Measurements from ENCODE around the gene LILRA2. TPM values are rescaled to one million over a fixed set of nuclear protein-coding genes. Genes with fewer than 3 reads are reported as not detected.
"Not testable (repeated sequence)": the region's sequence is repeated elsewhere in the genome, so short reads cannot be mapped to it uniquely, and the experiment has no call there.

LILRA2 gene
- polyA plus RNA-seq, 6 donors from 2014 or later = 1.4 to 9.2 (median 2.9) TPM

- DNase-seq (no peak), ATAC-seq (ENCODE audit: low read depth in 2 of 2) (no peak)
- H3K9me3 Mint-ChIP-seq = peaks cover 0 to 1% (median 0%) of the 10 kb centered on the region in 7 donors
- peaks cover 26 to 34% (median 28%) of the 10 kb centered on the region in 3 donors for H3K4me1 Mint-ChIP-seq
- peaks cover 0 to 5% (median 0%) of the 10 kb centered on the region in 3 donors for H3K27me3 Mint-ChIP-seq
- H3K27ac Mint-ChIP-seq = peak overlapping the region in 4 of 6 donors; percentile 54 to 89 (median 73)
- peak overlapping the region in 6 of 8 donors; percentile 79 to 93 (median 87) for H3K4me3 Mint-ChIP-seq
- no peaks in the 10 kb centered on the region for H3K36me3 Mint-ChIP-seq
Measured at GRCh38 chr19:54574051-54574450, 461 bp downstream of the LILRA2 start.

GRCh38 chr19:54574527-54575056 lies 1.0 kb downstream of the LILRA2 start:
- ATAC-seq (ENCODE audit: low read depth in 2 of 2) = no peak
- Mint-ChIP-seq H3K4me3 (peak overlapping the region in 4 of 8 donors; percentile 1 to 88 (median 66)), H3K36me3 (no peaks in the 10 kb centered on the region), H3K9me3 (peaks cover 0 to 3% (median 0%) of the 10 kb centered on the region in 7 donors), H3K27ac (peak overlapping the region in 3 of 6 donors; percentile 54 to 76 (median 63)), H3K4me1 (peaks cover 26 to 33% (median 28%) of the 10 kb centered on the region in 3 donors), H3K27me3 (peaks cover 0 to 5% (median 0%) of the 10 kb centered on the region in 3 donors)
- DNase-seq = no peak

DNA sequence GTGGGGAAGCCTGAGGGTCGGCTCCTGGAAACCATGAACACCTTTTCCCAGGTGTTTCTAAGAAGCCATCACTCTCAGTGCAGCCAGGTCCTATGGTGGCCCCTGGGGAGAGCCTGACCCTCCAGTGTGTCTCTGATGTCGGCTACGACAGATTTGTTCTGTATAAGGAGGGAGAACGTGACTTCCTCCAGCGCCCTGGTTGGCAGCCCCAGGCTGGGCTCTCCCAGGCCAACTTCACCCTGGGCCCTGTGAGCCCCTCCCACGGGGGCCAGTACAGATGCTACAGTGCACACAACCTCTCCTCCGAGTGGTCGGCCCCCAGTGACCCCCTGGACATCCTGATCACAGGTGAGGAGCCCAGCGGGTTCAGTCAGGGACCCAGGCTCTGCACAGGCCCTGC lies 1.6 kb downstream of the LILRA2 start:
- H3K27me3 Mint-ChIP-seq; ATAC-seq (ENCODE audit: low read depth in 2 of 2); DNase-seq; H3K36me3 Mint-ChIP-seq; H3K9me3 Mint-ChIP-seq: not testable (repeated sequence)
- Mint-ChIP-seq H3K27ac (peak overlapping the region in 1 of 6 donors; percentile 76), H3K4me1 (peaks cover 26 to 33% (median 28%) of the 10 kb centered on the region in 3 donors), H3K4me3 (peak overlapping the region in 1 of 8 donors; percentile 53)

DNA sequence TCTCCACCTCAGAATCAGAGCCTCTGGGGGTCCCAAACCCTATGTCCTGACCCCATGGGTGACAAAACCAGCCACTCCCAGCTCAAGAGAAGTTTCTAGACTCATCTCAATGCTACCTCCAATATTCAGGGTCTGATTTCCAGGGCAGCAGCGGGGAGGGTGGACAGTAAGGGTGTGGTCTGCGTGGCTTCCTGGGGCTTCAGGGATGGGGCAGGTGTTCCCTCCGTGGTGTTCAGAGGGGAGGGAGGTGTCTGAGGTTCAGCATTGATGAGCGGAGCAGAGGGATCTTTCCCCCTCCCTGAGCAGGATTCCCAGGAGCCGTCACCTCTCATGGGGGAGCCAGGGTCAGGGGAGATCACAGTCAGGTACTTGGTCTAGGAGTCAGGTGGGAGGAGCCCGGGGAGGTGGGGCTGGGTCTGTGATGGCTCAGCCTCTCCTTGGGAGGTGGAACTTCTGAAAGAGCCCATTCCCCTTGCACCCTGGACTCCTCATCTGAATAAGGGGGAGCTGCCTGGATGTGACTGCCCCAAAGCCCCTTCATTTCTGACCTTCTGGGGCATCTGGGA lies 2.9 kb downstream of the LILRA2 start:
- Mint-ChIP-seq H3K4me3 (no peak overlapping the region), H3K4me1 (peaks cover 26 to 33% (median 28%) of the 10 kb centered on the region in 3 donors)

GRCh38 chr19:54577334-54577733 lies 3.7 kb downstream of the LILRA2 start:
- no peak for DNase-seq
- no peak overlapping the region for H3K4me3 Mint-ChIP-seq
- peaks cover 0 to 5% (median 0%) of the 10 kb centered on the region in 3 donors for H3K27me3 Mint-ChIP-seq
- ATAC-seq (ENCODE audit: low read depth in 2 of 2) = no peak
- H3K27ac Mint-ChIP-seq = peak overlapping the region in 2 of 6 donors; percentile 12 to 81
- H3K36me3 Mint-ChIP-seq = no peaks in the 10 kb centered on the region
- peaks cover 21 to 27% (median 24%) of the 10 kb centered on the region in 3 donors for H3K4me1 Mint-ChIP-seq
- H3K9me3 Mint-ChIP-seq = peaks cover 0 to 5% (median 0%) of the 10 kb centered on the region in 7 donors

More for the DNA sequence above, 2.9 kb downstream of the LILRA2 start:
- Mint-ChIP-seq H3K9me3 (peaks cover 0 to 5% (median 0%) of the 10 kb centered on the region in 7 donors), H3K27ac (peak overlapping the region in 2 of 6 donors; percentile 10 to 12), H3K36me3 (no peaks in the 10 kb centered on the region), H3K27me3 (peaks cover 0 to 5% (median 0%) of the 10 kb centered on the region in 3 donors)
- ATAC-seq (ENCODE audit: low read depth in 2 of 2) = no peak
- DNase-seq = no peak

DNA sequence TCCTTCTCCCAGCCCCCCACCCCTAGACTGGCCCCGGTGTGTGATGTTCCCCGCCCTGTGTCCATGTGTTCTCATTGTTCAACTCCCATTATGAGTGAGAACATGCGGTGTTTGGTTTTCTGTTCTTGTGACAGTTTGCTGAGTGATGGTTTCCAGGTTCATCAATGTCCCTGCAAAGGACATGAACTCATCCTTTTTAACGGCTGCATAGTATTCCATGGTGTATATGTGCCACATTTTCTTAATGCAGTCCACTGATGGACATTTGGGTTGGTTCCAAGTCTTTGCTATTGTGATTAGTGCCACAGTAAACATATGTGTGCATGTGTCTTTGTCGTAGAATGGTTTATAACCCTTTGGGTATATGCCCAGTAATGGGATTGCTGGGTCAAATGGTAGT lies 4.7 kb downstream of the LILRA2 start:
- H3K4me3 Mint-ChIP-seq, H3K27me3 Mint-ChIP-seq: not testable (repeated sequence)
- peaks cover 14 to 17% (median 17%) of the 10 kb centered on the region in 3 donors for H3K4me1 Mint-ChIP-seq

GRCh38 chr19:54586397-54586796 lies 12.8 kb downstream of the LILRA2 start:
- DNase-seq (no peak), ATAC-seq (ENCODE audit: low read depth in 2 of 2) (no peak)
- H3K9me3 Mint-ChIP-seq = peaks cover 0 to 13% (median 4%) of the 10 kb centered on the region in 7 donors
- H3K36me3 Mint-ChIP-seq = peaks cover 8 to 11% of the 10 kb centered on the region in 2 donors
- peak overlapping the region in 1 of 6 donors; percentile 30 for H3K27ac Mint-ChIP-seq
- H3K27me3 Mint-ChIP-seq = peaks cover 4 to 16% (median 5%) of the 10 kb centered on the region in 3 donors
- peaks cover 4 to 15% (median 13%) of the 10 kb centered on the region in 3 donors for H3K4me1 Mint-ChIP-seq
- H3K4me3 Mint-ChIP-seq = no peak overlapping the region

More for the DNA sequence above, 4.7 kb downstream of the LILRA2 start:
- not testable (repeated sequence) for H3K36me3 Mint-ChIP-seq; H3K27ac Mint-ChIP-seq; DNase-seq; ATAC-seq (ENCODE audit: low read depth in 2 of 2); H3K9me3 Mint-ChIP-seq

DNA sequence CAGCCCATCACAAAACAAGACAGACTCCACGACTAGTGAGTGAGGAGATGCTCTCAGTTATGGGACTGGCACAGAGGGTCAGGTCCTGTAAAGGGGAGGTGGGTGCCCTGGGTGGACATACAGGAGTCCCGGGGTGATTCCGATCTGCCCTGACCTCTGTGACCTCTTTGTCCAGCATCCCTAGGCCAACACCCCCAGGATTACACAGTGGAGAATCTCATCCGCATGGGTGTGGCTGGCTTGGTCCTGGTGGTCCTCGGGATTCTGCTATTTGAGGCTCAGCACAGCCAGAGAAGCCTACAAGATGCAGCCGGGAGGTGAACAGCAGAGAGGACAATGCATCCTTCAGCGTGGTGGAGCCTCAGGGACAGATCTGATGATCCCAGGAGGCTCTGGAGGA lies 13.4 kb downstream of the LILRA2 start:
- H3K27ac Mint-ChIP-seq = no peak overlapping the region
- no peak for ATAC-seq (ENCODE audit: low read depth in 2 of 2)
- H3K27me3 Mint-ChIP-seq = peaks cover 5 to 16% (median 8%) of the 10 kb centered on the region in 3 donors
- H3K4me1 Mint-ChIP-seq = peaks cover 8 to 21% (median 20%) of the 10 kb centered on the region in 3 donors
- peaks cover 8 to 11% of the 10 kb centered on the region in 2 donors for H3K36me3 Mint-ChIP-seq
- H3K9me3 Mint-ChIP-seq = peaks cover 0 to 15% (median 4%) of the 10 kb centered on the region in 7 donors
- H3K4me3 Mint-ChIP-seq = no peak overlapping the region
- no peak for DNase-seq

GRCh38 chr19:54593445-54593844 lies 19.9 kb downstream of the LILRA2 start, which contains the start of gene LILRA1:
TSS of gene LILRA1 (plus strand) at chr19:54593632. CDS start at chr19:54594245, 613 bp downstream.
- Mint-ChIP-seq H3K4me3 (peak within 1 kb of the TSS in 7 of 8 donors; percentile 60 to 85 (median 77)), H3K27ac (peak within 1 kb of the TSS; percentile 13 to 88 (median 58)), H3K9me3 (peaks cover 0 to 15% (median 2%) of the 10 kb centered on the region in 7 donors), H3K4me1 (peaks cover 29 to 42% (median 41%) of the 10 kb centered on the region in 3 donors), H3K27me3 (peaks cover 16 to 23% (median 20%) of the 10 kb centered on the region in 3 donors)
- ATAC-seq (ENCODE audit: low read depth in 2 of 2) (peak; percentile 93), DNase-seq (peak; percentile 38)
- H3K36me3 Mint-ChIP-seq = not testable (repeated sequence)

DNA sequence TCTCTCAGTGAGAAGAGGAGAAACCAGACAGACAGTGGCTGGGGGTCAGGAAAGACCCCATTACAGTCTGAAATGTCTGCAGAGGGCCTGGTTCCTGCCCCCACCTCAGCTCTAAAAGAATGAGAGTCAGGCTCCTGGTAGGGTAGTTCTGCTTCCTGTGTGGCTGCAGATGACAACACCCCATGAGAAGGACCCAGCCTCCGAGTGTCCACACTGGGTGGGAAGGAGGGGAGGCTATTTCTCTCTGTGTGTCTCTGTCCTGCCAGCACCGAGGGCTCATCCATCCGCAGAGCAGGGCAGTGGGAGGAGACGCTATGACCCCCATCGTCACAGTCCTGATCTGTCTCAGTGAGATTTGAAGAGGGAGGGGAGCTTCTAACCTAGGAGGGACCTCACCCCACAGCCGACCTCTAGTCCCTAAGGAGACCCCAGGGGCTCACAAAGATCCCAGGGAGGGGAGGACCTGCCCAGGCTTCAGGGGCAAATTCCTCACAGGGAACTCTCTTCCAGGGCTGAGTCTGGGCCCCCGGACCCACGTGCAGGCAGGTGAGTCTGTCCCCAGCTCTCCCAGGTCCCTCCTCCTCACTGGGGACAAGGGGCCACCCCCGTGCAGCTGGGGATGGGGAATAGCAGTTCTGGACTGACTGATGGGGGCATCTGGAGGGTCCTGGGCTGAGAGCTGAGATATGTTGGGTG lies 20.5 kb downstream of the LILRA2 start:
- not testable (repeated sequence) for ATAC-seq (ENCODE audit: low read depth in 2 of 2); H3K36me3 Mint-ChIP-seq; DNase-seq
- Mint-ChIP-seq H3K9me3 (peaks cover 0 to 15% (median 2%) of the 10 kb centered on the region in 7 donors), H3K27ac (peak overlapping the region in 3 of 6 donors; percentile 24 to 82 (median 76)), H3K4me3 (peak overlapping the region in 7 of 8 donors; percentile 60 to 85 (median 77)), H3K27me3 (peaks cover 16 to 20% (median 17%) of the 10 kb centered on the region in 3 donors), H3K4me1 (peaks cover 29 to 42% (median 41%) of the 10 kb centered on the region in 3 donors)

DNA sequence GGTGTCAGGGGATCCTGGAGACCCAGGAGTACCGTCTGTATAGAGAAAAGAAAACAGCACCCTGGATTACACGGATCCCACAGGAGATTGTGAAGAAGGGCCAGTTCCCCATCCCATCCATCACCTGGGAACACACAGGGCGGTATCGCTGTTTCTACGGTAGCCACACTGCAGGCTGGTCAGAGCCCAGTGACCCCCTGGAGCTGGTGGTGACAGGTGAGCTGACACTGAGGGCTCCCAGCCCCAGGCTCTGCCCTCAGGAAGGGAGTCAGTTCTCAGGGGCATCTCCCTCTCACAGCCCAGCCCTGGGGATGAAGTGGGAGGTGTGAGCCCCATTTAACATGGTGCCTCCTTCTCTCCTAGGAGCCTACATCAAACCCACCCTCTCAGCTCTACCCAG lies 21.1 kb downstream of the LILRA2 start:
- DNase-seq (no peak), ATAC-seq (ENCODE audit: low read depth in 2 of 2) (no peak)
- H3K9me3 Mint-ChIP-seq = peaks cover 0 to 15% (median 2%) of the 10 kb centered on the region in 7 donors
- H3K27ac Mint-ChIP-seq = no peak overlapping the region
- H3K36me3 Mint-ChIP-seq = no peaks in the 10 kb centered on the region
- H3K27me3 Mint-ChIP-seq = peaks cover 14 to 20% (median 16%) of the 10 kb centered on the region in 3 donors
- H3K4me3 Mint-ChIP-seq = peak overlapping the region in 1 of 8 donors; percentile 42
- H3K4me1 Mint-ChIP-seq = peaks cover 29 to 40% (median 36%) of the 10 kb centered on the region in 3 donors

DNA sequence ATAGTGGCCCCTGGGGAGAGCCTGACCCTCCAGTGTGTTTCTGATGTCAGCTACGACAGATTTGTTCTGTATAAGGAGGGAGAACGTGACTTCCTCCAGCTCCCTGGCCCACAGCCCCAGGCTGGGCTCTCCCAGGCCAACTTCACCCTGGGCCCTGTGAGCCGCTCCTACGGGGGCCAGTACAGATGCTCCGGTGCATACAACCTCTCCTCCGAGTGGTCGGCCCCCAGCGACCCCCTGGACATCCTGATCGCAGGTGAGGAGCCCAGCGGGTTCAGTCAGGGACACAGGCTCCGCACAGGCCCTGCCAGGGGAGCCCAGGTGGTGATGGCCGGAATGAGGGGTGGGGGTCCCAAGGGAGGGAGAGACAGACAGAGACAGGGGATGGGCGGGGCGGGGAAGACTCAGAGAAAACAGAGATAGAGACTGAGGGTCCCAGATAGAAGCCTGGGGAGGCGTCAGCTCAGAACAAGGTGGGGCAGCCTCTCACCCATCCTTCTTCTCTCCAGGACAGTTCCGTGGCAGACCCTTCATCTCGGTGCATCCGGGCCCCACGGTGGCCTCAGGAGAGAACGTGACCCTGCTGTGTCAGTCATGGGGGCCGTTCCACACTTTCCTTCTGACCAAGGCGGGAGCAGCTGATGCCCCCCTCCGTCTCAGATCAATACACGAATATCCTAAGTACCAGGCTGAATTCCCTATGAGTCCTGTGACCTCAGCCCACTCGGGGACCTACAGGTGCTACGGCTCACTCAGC lies 22.3 kb downstream of the LILRA2 start:
- Mint-ChIP-seq H3K4me1 (peaks cover 33 to 45% (median 36%) of the 10 kb centered on the region in 3 donors), H3K27me3 (peaks cover 21 to 25% (median 22%) of the 10 kb centered on the region in 3 donors), H3K9me3 (peaks cover 0 to 11% (median 0%) of the 10 kb centered on the region in 7 donors), H3K27ac (peak overlapping the region in 1 of 6 donors; percentile 51)
- not testable (repeated sequence) for ATAC-seq (ENCODE audit: low read depth in 2 of 2); H3K4me3 Mint-ChIP-seq; H3K36me3 Mint-ChIP-seq; DNase-seq

Data from naive B cell (primary cell).